ENCODE data around the gene MRPL20.
A peak's percentile ranks its signal among the peaks of the same experiment; 100 is the strongest.
"Not testable (repeated sequence)": the region's sequence is repeated elsewhere in the genome, so short reads cannot be mapped to it uniquely, and the experiment has no call there.

Gene MRPL20

GRCh38 chr1:1385931-1386330, 21.2 kb downstream of the MRPL20 start:
- DNase-seq (ENCODE audit: low spot score): no peak

DNA sequence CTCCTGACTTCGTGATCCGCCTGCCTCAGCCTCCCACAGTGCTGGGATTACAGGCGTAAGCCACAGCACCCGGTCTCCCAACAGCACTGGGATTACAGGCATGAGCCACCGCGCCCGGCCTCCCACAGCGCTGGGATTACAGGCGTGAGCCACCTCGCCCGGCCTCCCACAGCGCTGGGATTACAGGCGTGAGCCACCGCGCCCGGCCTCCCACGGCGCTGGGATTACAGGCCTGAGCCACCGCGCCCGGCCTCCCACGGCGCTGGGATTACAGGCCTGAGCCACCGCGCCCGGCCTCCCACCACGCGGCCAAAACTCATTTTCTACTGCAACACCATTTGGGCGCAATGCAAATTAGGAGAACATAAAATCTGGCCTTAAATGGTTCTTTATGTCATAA, 21.8 kb downstream of the MRPL20 start:
- not testable (repeated sequence) for DNase-seq (ENCODE audit: low spot score)

GRCh38 chr1:1381294-1381693, 25.8 kb downstream of the MRPL20 start:
- no peak for DNase-seq (ENCODE audit: low spot score)

DNA sequence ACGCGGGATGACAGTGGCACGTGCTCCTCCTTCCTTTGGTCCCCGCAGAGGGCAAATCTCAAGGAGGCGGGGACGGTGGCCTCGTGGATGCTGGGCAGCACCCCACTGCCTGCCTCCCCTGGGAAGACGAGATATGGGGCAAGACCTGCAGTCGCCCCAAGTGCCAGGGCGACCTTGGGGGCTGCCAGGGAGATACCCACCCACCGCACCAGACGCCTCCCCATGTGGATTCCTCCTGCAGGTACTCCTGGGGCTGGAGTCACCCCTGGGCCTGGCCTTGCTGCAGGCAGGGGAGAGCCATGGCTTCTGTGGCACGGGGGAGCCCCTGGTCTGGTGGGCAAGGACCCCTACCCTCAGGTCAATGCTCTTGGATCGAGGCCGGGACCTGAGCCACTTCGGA, 26.2 kb downstream of the MRPL20 start:
- DNase-seq (ENCODE audit: low spot score): no peak

DNA sequence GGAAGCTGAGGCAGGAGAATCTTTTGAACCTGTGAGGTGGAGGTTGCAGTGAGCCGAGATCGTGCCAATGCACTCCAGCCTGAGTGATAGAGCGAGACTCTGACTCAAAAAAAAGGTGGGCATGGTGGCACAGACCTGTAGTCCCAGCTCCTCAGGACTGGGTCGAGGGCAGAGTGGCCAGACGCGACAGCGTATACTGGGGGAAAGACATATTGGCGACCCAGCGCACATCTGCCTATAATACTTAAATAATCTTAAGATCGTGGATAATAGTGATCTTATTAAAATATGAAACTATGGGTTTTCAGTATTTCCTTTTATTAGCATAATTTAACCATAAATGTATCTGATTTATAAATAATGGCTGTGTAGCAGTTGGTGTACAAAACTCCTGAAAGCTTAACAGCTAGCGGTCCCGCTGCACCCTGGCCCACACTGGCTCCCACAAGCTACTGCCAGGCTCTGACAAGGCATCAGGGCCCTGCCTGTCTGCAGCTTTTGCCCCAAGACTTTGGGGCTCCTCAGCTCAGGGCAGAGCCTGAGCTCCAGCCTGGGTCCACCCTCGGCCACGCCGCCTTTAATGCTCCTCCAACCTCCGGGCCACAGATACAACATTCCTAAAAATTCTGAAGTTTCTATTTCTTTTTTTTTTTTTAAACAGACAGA, 29.4 kb downstream of the MRPL20 start:
- no peak for DNase-seq (ENCODE audit: low spot score)

DNA sequence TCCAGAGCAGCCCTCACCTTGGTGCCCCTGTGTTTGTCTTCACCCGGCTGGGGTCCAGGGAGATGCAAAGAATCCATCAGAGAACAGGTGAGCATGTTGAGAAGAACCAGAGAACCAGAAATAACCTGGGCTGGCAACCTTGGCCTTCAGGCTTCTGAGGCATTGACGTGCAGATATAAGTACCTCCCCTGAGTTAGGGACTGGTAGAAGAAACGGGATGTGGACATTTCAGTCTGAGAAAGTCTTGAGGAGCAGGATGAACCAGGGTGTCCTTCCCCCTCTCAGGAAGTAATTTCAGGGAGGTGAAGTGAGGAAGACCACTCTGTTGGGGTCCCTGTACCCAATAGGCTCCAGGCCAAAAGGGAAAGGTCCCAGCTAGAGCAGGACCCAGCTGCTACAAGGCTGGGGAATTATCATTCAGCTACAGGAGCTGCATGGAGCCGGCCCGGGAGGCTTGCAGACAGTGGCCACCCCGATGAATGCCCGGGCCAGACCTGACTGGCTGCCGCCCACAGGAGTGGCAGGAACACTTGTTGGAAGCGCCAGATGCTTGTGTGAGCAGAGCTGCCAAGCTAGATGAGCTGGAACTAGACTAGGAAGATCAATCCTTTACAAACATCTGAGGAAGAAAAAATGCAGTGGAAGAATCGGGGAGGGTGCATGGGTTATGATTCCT, 30.4 kb downstream of the MRPL20 start:
- no peak for DNase-seq (ENCODE audit: low spot score)

GRCh38 chr1:1374929-1375662, 32.0 kb downstream of the MRPL20 start, which contains the start of gene AURKAIP1:
AURKAIP1 (minus strand) TSS chr1:1375207; CDS start chr1:1374756, 451 bp downstream.
- DNase-seq (ENCODE audit: low spot score): peak; percentile 98

DNA sequence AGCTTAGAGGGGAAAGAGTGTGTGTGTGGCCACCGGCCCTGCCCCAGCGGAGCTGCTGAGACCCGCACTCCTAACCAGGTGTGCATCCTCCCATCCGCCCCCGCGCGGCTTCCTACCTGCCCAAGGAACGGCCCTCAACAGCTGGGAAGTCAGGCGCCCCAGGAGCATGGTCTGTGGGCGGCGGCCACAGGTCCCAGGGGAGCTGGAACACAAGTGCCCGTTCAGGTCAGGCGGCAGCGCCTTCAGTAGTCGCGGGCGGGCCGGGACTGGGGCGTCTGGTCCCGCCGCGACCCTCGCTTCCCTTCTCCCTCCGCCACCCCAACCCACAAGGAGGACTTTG, 32.5 kb downstream of the MRPL20 start:
- no peak for DNase-seq (ENCODE audit: low spot score)

DNA sequence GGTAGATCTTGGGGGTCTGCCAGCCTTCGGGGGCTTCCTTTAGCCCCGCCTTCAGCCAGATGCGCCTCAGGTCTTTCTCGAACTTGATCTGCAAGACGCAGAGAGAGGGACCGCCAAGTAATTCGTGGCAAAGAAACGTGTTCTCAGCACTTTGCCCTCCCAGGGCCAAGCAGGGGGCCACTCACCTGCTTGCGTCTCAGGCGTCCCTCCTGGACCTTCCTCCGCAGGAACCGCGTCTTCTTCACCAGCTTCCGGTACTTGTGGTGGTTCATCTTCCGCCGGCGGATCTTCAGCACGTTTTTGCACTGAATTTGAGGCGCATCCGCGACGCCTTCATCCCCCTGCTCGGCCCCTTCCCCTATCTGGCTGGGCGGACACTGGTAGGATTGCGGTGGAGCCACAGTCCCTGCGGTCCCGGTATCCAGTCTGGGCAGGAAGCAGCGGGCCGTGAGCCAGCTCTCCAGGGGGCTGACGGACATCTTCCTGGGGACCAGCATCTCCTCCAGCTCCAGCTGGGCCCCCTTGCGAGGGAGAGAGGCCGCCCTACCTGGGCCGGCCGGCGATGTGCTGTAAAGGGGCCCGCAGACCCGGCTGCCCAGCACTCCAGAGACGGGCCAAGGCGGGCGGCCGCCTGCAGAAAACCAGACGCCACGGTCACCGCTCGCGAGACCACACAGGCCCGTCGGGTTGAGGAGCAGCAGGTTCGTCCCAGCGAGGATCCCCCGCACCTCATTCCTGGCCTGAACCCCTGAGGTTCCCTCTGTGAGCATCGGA, 33.1 kb downstream of the MRPL20 start:
- no peak for DNase-seq (ENCODE audit: low spot score)

GRCh38 chr1:1373051-1373814, 33.9 kb downstream of the MRPL20 start:
- no peak for DNase-seq (ENCODE audit: low spot score)

DNA sequence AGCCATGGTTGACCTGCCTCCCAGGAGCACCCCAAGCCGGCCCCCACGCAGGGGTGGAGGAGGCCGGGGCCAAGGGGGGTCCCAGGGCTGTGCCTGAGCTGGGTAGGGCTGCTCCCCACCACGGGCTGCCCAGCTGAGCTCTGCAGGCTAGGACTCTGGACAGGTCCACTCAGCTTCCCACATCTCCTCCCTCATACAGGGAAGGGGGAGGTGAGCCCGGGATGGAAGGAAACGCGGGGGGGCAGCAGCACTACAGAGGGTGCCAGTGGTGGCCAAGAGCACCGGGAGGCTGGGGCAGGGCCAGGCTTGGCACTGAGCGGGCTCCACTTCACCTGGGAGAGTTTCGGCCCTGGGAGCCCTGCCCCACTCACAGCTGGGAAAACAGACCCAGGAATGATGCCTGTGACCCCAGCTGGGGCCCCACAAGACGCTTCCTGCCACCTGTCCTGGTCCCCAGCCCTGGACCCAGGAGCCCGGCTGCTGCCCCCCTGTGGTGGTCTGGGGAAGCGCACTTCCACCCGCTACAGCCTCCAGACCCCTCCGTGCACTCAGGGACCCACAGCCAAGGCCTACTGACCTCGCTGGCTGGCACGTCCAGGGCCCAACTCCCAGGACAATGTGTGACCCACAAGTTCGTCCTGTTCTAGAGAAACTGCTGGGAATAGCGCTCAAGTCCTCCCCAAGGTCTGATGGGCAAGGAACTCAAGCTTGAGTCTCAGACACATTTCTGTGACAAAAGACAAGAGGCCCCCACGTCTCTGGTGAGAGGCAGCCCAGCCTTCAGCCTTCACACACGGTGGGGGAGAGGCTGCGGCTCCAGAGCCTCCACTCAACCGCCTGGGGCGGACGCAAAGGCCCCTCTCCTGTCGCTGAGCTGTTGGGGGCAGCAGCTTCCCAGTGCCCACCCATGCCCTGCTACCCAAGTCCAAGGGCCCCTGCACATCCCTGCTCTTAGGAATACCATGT, 35.1 kb downstream of the MRPL20 start:
- peak; percentile 70 for DNase-seq (ENCODE audit: low spot score)

DNA sequence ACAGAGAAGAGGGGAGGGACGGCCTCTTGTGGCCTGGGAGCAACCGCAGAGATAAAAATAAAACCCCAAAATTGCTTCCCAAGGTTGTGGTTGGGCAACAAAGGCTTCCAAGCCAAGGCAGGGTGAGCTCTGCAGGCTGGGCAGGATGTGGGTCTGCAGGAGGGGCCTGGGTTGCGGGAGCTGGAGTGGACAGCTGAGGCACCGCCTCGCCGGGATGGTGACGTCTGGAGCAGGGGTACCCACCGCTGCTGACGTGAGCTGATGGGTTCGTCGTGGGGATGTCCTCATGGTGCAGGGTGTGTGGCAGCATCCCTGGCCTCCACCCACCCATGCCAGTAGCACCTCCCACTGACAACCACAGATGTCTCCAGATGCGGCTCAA, 35.7 kb downstream of the MRPL20 start:
- DNase-seq (ENCODE audit: low spot score): peak; percentile 54

- no peak for DNase-seq (ENCODE audit: low spot score)
These were observed 36.3 kb downstream of the MRPL20 start for GRCh38 chr1:1370771-1371300.

- DNase-seq (ENCODE audit: low spot score): not testable (repeated sequence)
These were observed 37.0 kb downstream of the MRPL20 start for GRCh38 chr1:1370094-1370493.

DNA sequence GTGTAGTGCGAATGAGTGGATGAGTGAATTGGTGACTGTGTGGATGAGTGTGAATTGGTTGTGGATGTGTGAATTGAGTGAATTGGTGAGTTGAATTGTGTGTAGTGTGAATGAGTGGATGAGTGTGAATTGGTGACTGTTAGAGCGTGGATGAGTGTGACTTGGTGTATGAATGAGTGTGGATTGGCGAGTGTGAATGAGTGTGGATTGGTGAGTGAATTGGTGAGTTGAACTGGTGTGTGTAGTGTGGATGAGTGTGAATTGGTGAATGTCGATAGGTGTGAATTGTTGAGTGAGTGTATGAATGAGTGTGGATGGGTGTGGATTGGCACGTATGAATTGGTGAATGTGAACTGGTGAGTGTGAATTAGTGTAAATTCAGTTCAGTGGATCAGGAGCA, 39.8 kb downstream of the MRPL20 start:
- no peak for DNase-seq (ENCODE audit: low spot score)

- DNase-seq (ENCODE audit: low spot score): no peak
These were observed 40.4 kb downstream of the MRPL20 start for GRCh38 chr1:1366699-1367066.

DNA sequence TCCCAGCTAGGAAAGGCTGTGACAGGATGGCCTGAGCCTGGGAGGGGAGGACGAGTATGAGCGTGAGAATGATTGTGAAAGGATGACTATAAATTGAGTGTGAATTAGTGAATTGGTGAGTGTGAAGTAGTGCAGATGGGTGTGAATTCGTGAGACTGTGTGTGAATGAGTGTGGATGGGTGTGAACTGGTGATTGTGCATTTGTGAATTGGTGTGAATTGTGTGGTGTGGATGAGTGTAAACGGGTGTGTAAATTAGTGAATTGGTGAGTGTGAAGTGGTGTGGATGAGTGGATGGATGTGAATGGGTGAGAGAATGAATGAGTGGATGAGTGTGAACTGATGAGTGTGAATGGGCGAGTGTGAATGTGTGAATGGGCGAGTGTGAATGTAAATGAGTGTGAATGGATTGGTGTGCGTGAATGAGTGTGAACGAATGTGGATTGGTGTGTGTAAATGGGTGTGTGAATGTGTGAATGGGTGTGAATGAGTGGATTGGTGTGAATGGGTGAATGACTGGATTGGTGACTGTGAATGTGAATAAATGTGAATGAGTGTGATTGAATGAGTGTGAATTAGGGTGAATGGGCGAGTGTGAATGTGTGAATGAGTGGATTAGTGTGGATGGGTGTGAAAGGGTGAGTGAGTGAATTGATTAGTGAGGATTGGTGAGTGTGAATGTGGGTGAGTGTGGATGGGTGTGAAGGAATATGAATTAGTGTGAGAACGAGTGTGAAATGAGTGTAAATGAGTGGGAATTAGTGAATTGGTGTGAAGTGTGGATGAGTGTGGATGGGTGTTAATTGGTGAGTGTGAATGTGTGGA, 41.0 kb downstream of the MRPL20 start:
- DNase-seq (ENCODE audit: low spot score): no peak

DNA sequence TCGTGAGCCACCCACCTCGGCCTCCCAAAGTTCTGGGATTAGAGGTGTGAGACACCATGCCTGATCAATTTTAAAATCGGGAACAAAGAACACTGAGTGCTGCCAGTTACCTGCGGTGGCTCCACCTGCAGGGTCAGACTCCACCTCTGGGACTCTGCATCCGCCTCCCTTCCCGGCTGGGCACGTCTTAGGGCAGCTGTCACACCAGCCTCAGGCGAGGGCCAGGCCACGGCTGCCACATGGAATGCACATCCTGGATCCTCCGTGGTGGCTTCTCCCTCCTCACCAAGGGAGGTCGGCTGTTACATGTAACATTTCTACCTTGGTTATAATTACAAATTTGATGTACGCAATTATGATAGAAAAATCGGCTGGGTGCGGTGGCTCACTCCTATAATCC, 42.8 kb downstream of the MRPL20 start:
- no peak for DNase-seq (ENCODE audit: low spot score)

DNA sequence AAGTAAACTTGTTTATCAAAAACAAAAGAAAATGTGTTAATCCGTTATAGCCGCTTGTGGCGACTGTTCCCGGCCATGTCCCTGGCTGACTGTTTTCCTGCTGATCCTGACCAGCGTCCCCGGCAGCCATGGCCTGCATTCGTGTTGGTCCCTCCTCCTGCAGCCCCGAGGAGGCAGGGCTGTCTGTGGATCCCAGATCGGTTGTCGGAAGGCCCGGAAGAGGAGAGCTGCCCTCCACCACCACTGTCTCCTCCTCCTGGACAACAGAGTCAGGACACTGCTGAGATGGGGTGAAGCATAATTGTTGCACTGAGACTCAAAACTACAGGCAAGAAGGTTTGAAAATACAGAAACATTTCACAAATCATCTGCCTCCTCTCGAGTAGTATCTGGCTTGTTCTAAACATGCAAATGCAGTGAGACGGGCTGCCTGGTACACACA, 45.1 kb downstream of the MRPL20 start:
- no peak for DNase-seq (ENCODE audit: low spot score)

Measured in CD4-positive, alpha-beta T cell treated with Interleukin-6 at 100 ng/mL for 8 hours (primary cell).